Activated naive CD4-positive, alpha-beta T cell treated with anti-CD3 and anti-CD28 coated beads, Interleukin-2, amount 10 ng/mL, durations not matched to agents 7 days and 5 days (primary cell): ENCODE measurements around the gene HTR3B.
"Not testable (repeated sequence)": the region's sequence is repeated elsewhere in the genome, so short reads cannot be mapped to it uniquely, and the experiment has no call there.

Experiments used
- CTCF ChIA-PET: fragments of 350-600 bp; sonication (Branson Sonifier 250); formaldehyde crosslinking; loops from one replicate; lab custom pipeline; 2021; ENCODE audit warnings: antibody characterized with exemption; lab: Charles Lee
- DNase-seq: peaks from one replicate; pipeline ENCODE4 v3.0.0-alpha.2; 2020
- H3K27ac Mint-ChIP-seq: one replicate; pipeline ENCODE4 v1.8.0; 2021; ENCODE audit warnings: mild to moderate bottlenecking, moderate library complexity, mixed read lengths
- H3K27me3 Mint-ChIP-seq: one replicate; pipeline ENCODE4 v1.8.0; 2021; ENCODE audit warnings: mild to moderate bottlenecking, mixed read lengths
- H3K36me3 Mint-ChIP-seq: one replicate; pipeline ENCODE4 v1.8.0; 2021; ENCODE audit warnings: mixed read lengths
- H3K4me1 Mint-ChIP-seq: one replicate; pipeline ENCODE4 v1.8.0; 2021; ENCODE audit warnings: mixed read lengths
- H3K4me3 Mint-ChIP-seq: one replicate; pipeline ENCODE4 v1.8.0; 2021; ENCODE audit warnings: mild to moderate bottlenecking, moderate library complexity, mixed read lengths
- H3K9me3 Mint-ChIP-seq: one replicate; pipeline ENCODE4 v1.8.0; 2021; ENCODE audit warnings: mixed read lengths

The HTR3B gene

DNA sequence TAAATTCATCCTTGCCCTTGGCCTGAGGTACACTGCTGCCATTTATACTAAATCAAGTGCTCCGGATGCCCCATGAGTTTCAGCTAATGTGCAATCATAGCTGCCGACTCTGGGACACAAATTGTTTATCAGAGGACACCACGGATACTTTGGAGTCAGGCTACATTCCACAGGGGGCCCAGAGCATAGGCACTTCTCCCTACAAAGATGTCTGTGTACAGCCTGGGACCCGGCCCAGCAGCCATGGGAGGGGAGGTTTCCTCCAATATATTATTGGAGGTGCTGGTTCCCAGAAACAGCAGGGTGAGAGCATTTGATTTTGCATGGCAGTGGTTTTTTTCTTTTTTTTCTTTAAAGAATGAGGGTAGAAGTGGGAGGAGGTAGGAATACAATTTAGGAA is 31.3 kb downstream of the HTR3B start:
- no peak overlapping the region for H3K4me3 Mint-ChIP-seq
- no peaks in the 10 kb centered on the region for H3K9me3 Mint-ChIP-seq
- H3K36me3 Mint-ChIP-seq: no peaks in the 10 kb centered on the region
- DNase-seq: no peak
- CTCF ChIA-PET: no interaction called here
- no peaks in the 10 kb centered on the region for H3K4me1 Mint-ChIP-seq
- no peak overlapping the region for H3K27ac Mint-ChIP-seq
- H3K27me3 Mint-ChIP-seq: peaks cover 17% of the 10 kb centered on the region

DNA sequence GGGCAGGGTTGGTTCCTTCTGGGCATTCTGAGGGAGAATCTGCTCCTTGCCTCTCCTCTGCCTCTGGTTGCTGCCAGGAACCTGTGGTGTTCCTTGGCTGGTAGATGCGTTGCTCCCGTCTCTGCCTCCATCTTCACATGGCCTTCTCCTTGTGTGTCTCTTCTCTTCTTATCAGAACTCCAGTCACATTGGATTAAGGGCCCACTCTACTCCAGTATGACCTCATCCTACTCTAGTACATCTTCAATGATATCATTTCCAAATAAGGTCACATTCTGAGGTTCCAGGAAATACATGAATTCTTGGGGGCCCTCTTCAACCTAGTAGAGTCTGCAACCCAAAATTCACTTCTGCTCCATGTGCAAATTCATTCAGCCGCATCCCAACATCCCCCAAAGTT is 33.3 kb downstream of the HTR3B start:
- Mint-ChIP-seq H3K4me1 (no peaks in the 10 kb centered on the region), H3K9me3 (no peaks in the 10 kb centered on the region), H3K27me3 (peaks cover 17% of the 10 kb centered on the region), H3K27ac (no peak overlapping the region), H3K4me3 (no peak overlapping the region), H3K36me3 (no peaks in the 10 kb centered on the region)
- DNase-seq: no peak
- CTCF ChIA-PET: no interaction called here

DNA sequence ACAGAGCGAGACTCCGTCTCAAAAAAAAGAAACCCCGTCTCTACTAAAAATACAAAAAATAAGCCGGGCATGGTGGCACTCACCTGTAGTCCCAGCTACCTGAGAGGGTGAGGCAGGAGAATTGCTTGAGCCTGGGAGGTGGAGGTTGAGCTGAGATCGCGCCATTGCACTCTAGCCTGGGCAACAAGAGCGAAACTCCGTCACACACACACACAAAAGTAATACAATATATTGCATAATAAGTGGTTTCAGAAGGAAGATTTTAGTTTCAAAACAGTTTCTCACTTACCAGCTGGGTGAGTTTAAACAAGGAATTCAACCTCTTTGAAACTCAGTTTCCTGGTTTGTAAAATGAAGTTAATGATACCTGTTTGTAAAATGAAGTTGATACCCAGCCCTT is 37.7 kb downstream of the HTR3B start:
- no peak overlapping the region for H3K4me3 Mint-ChIP-seq
- CTCF ChIA-PET: interaction anchor here (1.0 kb wide), 1 partner anchor 52 kb away, joined by 3 read pairs; no protein-coding TSS in a partner anchor
- no peak for DNase-seq
- peaks cover 4% of the 10 kb centered on the region for H3K27me3 Mint-ChIP-seq
- H3K36me3 Mint-ChIP-seq: no peaks in the 10 kb centered on the region
- H3K4me1 Mint-ChIP-seq: no peaks in the 10 kb centered on the region
- no peak overlapping the region for H3K27ac Mint-ChIP-seq
- no peaks in the 10 kb centered on the region for H3K9me3 Mint-ChIP-seq

DNA sequence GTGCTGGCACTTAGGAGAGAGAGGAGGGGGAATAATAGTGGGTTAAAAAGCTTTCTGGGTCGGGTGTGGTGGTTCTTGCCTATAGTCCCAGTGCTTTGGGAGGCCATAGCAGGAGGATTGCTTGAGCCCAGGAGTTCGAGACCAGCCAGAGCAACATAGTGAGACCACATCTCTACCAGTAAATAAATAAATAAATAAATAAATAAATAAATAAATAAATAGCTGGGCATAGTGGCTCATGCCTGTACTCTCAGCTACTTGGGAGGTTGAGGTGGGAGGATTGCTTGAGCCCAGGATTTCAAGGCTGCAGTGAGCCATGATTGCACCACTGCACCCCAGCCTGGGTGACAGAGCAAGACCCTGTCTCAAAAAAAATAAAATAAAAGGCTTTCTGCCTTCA is 41.6 kb downstream of the HTR3B start:
- H3K4me3 Mint-ChIP-seq, CTCF ChIA-PET: not testable (repeated sequence)

DNA sequence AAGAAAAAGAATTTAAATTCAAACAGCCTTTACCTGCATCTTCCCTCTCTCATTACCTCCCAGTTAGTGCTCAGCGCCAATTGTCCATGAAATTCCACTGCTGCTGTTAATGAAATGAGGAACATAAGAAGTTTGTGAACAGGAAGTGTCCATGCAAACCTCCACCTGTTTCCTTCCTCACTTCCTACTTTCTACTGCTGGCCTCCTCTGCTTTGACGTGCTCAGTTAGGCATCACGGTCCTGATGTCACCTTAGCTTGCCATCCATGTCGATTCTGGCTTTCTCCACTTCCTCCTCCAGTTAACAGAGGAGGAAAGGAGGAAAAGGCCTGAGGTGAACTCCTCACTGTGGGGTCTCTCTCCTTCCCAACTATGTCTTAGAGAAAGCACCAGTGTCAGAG is 43.4 kb downstream of the HTR3B start:
- DNase-seq: no peak
- Mint-ChIP-seq H3K27ac (no peak overlapping the region), H3K4me3 (no peak overlapping the region), H3K9me3 (no peaks in the 10 kb centered on the region), H3K27me3 (peaks cover 31% of the 10 kb centered on the region), H3K36me3 (no peaks in the 10 kb centered on the region), H3K4me1 (no peaks in the 10 kb centered on the region)
- CTCF ChIA-PET: interaction anchor here (0.6 kb wide), 1 partner anchor 52 kb away, joined by 5 read pairs; no protein-coding TSS in a partner anchor

More for the DNA sequence above, 41.6 kb downstream of the HTR3B start:
- not testable (repeated sequence) for H3K4me1 Mint-ChIP-seq, DNase-seq, H3K9me3 Mint-ChIP-seq, H3K36me3 Mint-ChIP-seq, H3K27ac Mint-ChIP-seq
- H3K27me3 Mint-ChIP-seq: peaks cover 13% of the 10 kb centered on the region

DNA sequence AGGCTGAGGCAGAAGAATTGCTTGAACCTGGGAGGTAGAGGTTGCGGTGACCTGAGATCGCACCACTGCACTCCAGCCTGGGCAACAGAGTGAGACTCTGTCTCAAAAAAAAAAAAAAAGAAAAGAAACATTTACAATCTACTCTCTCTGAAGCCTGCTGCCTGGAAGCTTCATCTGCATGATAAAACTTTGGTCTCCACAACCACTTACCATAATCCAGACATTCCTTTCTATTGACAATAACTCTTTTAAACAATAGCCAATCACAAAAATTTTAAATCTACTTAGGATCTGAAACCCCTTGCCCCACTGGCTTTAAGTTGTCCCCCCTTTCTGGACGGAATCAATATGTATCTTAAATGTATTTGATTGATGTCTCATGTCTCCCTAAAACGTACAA is 45.3 kb downstream of the HTR3B start:
- H3K9me3 Mint-ChIP-seq: no peaks in the 10 kb centered on the region
- CTCF ChIA-PET: no interaction called here
- no peak overlapping the region for H3K4me3 Mint-ChIP-seq
- H3K36me3 Mint-ChIP-seq: no peaks in the 10 kb centered on the region
- peaks cover 38% of the 10 kb centered on the region for H3K27me3 Mint-ChIP-seq
- no peak overlapping the region for H3K27ac Mint-ChIP-seq
- no peak for DNase-seq
- no peaks in the 10 kb centered on the region for H3K4me1 Mint-ChIP-seq

DNA sequence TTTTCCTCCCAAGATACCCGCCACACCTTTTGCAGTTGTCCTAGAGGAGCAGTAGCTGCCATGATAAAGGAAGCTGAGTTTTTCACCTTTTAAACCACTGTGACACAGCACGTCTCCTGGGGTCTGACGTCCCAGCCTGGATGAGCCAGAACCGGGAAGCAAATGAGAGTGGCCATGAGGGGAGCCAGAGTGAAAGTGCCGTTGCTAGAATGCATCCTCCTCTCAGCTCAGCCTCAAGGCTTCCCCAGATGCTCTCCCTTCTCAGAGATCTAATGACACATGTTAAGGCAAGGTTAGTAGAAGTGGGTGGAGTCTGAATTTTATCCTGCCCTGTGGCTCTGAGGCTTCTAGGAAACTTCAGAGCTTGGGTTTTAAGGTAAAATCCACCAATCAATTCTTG is 46.9 kb downstream of the HTR3B start:
- no peak for DNase-seq
- Mint-ChIP-seq H3K4me1 (no peaks in the 10 kb centered on the region), H3K9me3 (no peaks in the 10 kb centered on the region), H3K36me3 (no peaks in the 10 kb centered on the region), H3K4me3 (no peak overlapping the region), H3K27me3 (peaks cover 38% of the 10 kb centered on the region), H3K27ac (no peak overlapping the region)
- CTCF ChIA-PET: no interaction called here

DNA sequence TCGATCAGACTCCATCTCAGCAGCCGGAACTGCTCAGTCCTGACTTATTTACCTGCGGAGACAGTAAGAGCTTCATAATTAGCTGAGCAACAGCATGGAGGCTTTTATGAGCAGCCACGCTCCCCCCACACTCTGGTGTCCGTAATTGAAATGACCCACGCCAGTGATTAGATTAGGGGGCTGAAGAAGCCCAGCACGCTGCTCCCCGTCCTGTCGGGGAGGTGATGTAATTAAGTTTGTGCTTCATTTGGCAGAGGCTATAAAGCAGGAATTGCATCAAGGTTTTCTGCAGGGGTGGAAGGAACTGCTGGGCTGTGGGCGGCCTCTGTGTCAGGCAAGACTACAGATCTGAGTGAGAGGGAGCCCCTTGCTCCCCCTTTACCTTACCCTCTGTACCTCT is 47.5 kb downstream of the HTR3B start:
- Mint-ChIP-seq H3K4me1 (no peaks in the 10 kb centered on the region), H3K4me3 (no peak overlapping the region), H3K27ac (no peak overlapping the region), H3K9me3 (no peaks in the 10 kb centered on the region), H3K36me3 (no peaks in the 10 kb centered on the region), H3K27me3 (peaks cover 38% of the 10 kb centered on the region)
- no peak for DNase-seq
- CTCF ChIA-PET: no interaction called here

DNA sequence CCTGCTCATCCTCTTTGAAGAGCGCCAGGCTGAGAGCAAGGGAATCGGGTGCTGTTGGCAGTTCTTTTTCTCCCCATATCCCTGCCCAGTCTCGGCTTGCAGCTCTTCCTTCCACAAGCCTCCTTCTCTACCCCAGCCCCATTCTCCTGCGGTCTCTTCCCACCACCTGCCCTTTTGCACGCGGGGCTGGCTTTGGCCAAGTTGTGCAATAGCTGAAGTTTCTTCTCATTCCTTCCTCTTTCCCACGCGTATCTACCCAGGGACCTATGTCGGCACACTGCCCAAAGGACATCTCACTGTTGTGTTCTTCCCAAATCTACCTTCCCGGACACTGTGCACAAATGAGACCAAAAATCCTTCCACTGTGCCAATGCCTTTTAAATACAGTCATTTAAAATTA is 48.0 kb downstream of the HTR3B start:
- Mint-ChIP-seq H3K4me1 (no peaks in the 10 kb centered on the region), H3K27ac (no peak overlapping the region), H3K4me3 (no peak overlapping the region), H3K36me3 (no peaks in the 10 kb centered on the region), H3K27me3 (peaks cover 38% of the 10 kb centered on the region), H3K9me3 (no peaks in the 10 kb centered on the region)
- CTCF ChIA-PET: no interaction called here
- DNase-seq: no peak

DNA sequence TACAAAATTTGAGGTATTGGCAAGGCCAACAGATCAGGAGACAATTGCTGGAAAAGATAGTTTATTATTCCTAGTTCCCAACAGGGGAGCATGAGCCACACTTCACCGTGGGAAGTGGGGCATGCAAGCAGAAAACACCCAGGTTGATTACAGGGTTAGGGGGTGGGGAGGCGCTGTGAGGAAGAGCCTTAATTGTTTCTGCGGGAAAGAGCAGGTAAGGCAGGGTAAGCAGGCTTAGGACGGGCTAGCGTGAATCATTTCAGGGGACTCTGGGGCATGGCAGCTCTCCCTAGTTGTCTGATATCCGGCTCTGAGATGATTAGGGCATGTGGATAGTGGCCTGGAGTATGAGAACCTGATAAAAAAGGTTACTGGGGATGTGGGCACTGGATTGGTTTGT is 49.6 kb downstream of the HTR3B start:
- Mint-ChIP-seq H3K27me3 (peaks cover 34% of the 10 kb centered on the region), H3K36me3 (no peaks in the 10 kb centered on the region), H3K4me1 (no peaks in the 10 kb centered on the region), H3K27ac (no peak overlapping the region), H3K9me3 (no peaks in the 10 kb centered on the region), H3K4me3 (no peak overlapping the region)
- DNase-seq: no peak
- CTCF ChIA-PET: no interaction called here

DNA sequence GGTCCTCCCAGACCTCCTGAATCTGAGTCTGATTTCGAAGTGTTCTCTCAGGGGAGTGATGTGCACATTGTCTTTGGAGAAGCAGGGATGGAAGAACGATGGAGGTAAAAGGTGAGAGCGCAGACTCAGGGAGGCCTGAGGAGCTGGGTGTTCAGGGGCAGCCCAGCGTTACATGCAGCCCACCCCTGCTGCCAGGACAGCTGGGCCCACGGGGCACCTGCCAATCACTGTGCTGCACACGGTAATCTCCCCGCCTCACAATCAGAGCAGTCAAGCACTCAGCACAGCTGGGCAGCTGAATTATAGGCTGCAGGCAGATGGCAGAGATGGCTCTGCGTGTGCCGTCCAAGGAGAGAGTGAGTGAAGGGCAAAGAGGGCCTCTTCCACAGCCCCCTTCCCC is 52.4 kb downstream of the HTR3B start:
- H3K9me3 Mint-ChIP-seq: no peaks in the 10 kb centered on the region
- peaks cover 20% of the 10 kb centered on the region for H3K27me3 Mint-ChIP-seq
- no peaks in the 10 kb centered on the region for H3K36me3 Mint-ChIP-seq
- no peaks in the 10 kb centered on the region for H3K4me1 Mint-ChIP-seq
- H3K27ac Mint-ChIP-seq: no peak overlapping the region
- CTCF ChIA-PET: no interaction called here
- DNase-seq: no peak
- H3K4me3 Mint-ChIP-seq: no peak overlapping the region

DNA sequence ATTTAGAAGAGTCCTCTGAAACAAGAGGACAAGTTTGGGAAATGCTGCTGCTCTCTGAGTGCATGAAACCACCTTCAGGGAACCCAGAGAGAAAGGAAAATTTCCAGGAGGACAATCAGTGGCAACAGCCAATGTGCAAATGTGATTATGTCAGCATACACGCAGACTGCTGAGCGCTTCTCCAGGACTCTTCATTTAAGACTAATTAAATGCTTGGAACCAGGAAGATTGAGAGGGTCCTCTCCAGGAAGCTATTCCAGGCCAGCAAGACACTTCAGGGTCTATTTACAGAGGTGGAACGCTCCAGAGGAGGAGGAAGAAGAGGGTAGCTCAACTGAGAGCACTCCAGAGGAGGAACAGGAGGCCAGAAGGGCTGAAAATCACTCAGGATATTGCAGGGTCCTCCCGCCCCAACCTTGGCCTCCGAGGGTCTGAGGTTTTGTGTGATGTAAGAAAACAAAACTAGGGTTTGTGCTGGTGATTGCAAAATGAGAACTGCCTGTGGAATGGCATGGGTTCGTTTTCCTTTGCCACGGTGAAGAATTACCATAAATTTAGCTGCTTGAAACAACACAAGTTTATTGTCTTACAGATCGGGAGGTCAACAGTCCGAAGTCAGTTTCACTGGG is 56.2 kb downstream of the HTR3B start:
- no peaks in the 10 kb centered on the region for H3K36me3 Mint-ChIP-seq
- no peaks in the 10 kb centered on the region for H3K9me3 Mint-ChIP-seq
- H3K4me3 Mint-ChIP-seq: no peak overlapping the region
- no peaks in the 10 kb centered on the region for H3K4me1 Mint-ChIP-seq
- CTCF ChIA-PET: no interaction called here
- H3K27ac Mint-ChIP-seq: no peak overlapping the region
- DNase-seq: no peak
- peaks cover 10% of the 10 kb centered on the region for H3K27me3 Mint-ChIP-seq

DNA sequence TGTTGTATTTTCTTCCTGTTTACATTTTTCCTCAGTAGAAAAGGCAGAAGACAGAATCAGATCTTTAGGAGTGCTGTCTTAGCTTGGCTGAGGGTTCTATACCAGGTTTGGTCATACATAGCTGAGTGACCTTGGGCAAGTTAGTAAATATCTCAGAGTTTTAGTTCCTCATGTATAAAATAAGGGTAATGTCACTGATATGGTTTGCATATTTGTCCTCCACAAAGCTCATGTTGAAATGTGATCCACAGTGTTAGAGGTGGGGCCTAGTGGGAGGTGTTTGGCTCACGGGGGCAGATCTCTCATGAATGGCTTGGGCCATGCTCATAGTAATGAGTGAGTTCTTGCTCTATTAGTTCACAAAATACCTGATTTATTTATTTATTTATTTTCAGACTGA is 62.8 kb downstream of the HTR3B start:
- Mint-ChIP-seq H3K9me3 (no peaks in the 10 kb centered on the region), H3K4me1 (no peaks in the 10 kb centered on the region), H3K36me3 (no peaks in the 10 kb centered on the region), H3K4me3 (no peak overlapping the region), H3K27ac (no peak overlapping the region), H3K27me3 (peaks cover 21% of the 10 kb centered on the region)
- CTCF ChIA-PET: no interaction called here
- no peak for DNase-seq

DNA sequence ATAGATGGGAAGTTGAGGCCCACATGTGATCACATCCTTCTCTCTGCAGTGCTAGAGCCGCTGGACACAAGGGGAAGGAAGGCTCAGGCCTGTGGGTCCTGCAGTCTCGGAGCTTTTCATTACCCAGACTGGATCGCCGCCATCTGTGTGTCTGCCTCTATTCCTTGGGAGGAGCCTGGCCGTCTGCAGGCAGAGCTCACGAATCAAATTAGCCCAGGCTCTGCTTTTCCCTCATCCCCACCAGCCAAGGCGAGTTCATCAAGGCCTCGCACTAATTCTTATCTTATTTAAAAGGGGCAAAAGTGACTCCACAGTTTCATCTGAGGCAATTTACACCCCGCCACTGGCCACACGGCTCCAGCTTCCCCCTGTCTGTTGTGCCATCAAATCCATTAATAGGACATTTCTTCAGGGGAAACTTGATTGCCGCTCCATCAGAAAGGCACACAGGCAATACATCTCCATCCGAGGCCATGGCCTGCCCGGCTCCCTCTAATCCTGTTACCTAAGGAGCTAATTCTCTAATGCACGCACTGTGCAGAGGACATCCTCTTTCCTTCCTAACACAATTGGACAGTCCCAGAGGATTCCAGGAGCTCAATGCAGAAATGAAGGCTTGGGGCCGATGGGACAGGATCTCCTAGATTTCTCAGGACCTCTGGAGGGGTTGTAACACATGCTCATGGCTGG is 67.1 kb downstream of the HTR3B start:
- H3K36me3 Mint-ChIP-seq: no peaks in the 10 kb centered on the region
- H3K27me3 Mint-ChIP-seq: peaks cover 32% of the 10 kb centered on the region
- no peak overlapping the region for H3K4me3 Mint-ChIP-seq
- no peak overlapping the region for H3K27ac Mint-ChIP-seq
- no peaks in the 10 kb centered on the region for H3K4me1 Mint-ChIP-seq
- H3K9me3 Mint-ChIP-seq: no peaks in the 10 kb centered on the region
- CTCF ChIA-PET: no interaction called here
- DNase-seq: no peak

DNA sequence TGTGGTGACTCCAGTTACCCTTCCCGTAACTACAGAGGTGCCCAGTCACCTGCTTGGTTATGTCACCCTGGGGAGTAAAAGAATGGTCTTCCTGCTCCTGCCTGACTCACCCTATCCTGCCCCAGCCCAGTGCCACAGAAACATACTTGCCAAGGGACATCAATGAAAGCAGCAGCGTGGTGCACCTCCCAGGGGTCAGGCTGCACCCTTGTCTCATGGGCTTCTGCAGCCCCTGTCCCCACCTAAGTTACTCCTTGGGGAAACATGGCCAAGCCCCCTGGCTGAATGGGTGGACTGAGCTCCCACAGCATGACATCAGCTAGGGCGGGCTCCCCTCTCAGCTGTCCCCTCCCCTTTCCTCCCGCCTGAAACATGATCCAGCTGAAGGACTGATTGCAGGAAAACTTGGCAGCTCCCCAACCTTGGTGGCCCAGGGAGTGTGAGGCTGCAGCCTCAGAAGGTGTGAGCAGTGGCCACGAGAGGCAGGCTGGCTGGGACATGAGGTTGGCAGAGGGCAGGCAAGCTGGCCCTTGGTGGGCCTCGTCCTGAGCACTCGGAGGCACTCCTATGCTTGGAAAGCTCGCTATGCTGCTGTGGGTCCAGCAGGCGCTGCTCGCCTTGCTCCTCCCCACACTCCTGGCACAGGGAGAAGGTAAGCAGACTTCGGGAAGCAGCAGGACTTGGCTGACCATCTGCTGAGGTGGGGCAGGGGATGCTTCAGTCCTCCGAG is 70.3 kb downstream of the HTR3B start, which contains the start of gene HTR3A:
TSS of gene HTR3A (plus strand) at position 368 of the 730 bp plus-strand sequence. CDS start at position 586, 218 bp downstream.
- Mint-ChIP-seq H3K4me3 (no peak within 1 kb of the TSS), H3K27me3 (peaks cover 35% of the 10 kb centered on the region), H3K27ac (no peak within 1 kb of the TSS), H3K36me3 (no peaks in the 10 kb centered on the region), H3K4me1 (no peaks in the 10 kb centered on the region), H3K9me3 (no peaks in the 10 kb centered on the region)
- no peak for DNase-seq
- CTCF ChIA-PET: interaction anchor here (1.2 kb wide), 1 partner anchor 79 kb away, joined by 6 read pairs; no protein-coding TSS in a partner anchor
